Breast epithelium (tissue), 3 donors: Measurements from ENCODE around the gene IGSF22.

Experiments
- CTCF ChIP-seq, 3 donors: fragments of 450-650 bp; IDR thresholded peaks; one replicate each; pipeline ENCODE4 v1.5.1; 2016 to 2017; ENCODE audit warnings: antibody characterized with exemption in 3 of 3, mild to moderate bottlenecking in 3 of 3, moderate library complexity in 3 of 3
- POLR2A ChIP-seq: fragments of 450-650 bp; IDR thresholded peaks from one replicate; pipeline ENCODE4 v1.6.1; 2016; ENCODE audit warnings: antibody characterized with exemption, mild to moderate bottlenecking, moderate library complexity
- POLR2AphosphoS5 ChIP-seq, 3 donors: sonication (generic); formaldehyde crosslinking; IDR thresholded peaks; one replicate each; pipeline ENCODE4 v1.6.1; 2017; ENCODE audit warnings: antibody characterized with exemption in 3 of 3

GRCh38 chr11:18765554-18765953 is 39.6 kb upstream of the IGSF22 start:
- TF ChIP-seq CTCF (IDR thresholded peaks at IDR 0.05): no peak
- TF ChIP-seq POLR2AphosphoS5 (IDR thresholded peaks at IDR 0.05): no peak
- no peak for TF ChIP-seq POLR2A
